HFF-Myc (cell line): ENCODE measurements around the gene TUT7.

Source experiments
- DNase-seq: peaks from one replicate; pipeline ENCODE4 v3.0.0-alpha.2; 2011; ENCODE audit warnings: low read depth; ENCODE audit errors: extremely low read depth
- H3K4me3 ChIP-seq: replicated peaks from 2 replicates; pipeline ENCODE4 v1.5.1; 2011; ENCODE audit warnings: low read depth, mild to moderate bottlenecking, control low read depth, low read length
- TF ChIP-seq, protein P1 (sequence below): IDR thresholded peaks from 2 replicates; pipeline ENCODE4 v1.5.1; 2012; ENCODE audit warnings: mild to moderate bottlenecking, low read depth, low read length, control low read depth; ENCODE audit errors: missing control alignments

Gene TUT7

DNA sequence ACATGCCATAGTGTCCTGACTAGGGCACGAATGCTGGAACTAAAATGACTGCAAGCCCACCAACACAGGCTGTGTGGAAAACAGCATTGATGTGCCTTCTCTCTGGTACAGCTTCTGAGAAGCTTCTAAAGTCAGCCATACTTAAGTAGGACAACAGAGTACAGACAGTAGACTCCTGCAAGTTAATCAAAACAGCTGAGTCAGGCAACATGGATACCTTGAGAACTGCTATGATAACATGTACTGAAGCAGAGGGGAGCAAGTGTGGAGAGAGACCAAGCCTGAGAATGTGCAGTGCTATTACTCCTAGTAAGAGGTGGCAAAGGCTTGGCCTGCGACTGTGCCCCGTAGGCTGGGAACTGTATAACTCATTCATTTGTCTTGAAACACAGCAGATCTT is 74.4 kb downstream of the TUT7 start:
- TF ChIP-seq, protein P1, sequence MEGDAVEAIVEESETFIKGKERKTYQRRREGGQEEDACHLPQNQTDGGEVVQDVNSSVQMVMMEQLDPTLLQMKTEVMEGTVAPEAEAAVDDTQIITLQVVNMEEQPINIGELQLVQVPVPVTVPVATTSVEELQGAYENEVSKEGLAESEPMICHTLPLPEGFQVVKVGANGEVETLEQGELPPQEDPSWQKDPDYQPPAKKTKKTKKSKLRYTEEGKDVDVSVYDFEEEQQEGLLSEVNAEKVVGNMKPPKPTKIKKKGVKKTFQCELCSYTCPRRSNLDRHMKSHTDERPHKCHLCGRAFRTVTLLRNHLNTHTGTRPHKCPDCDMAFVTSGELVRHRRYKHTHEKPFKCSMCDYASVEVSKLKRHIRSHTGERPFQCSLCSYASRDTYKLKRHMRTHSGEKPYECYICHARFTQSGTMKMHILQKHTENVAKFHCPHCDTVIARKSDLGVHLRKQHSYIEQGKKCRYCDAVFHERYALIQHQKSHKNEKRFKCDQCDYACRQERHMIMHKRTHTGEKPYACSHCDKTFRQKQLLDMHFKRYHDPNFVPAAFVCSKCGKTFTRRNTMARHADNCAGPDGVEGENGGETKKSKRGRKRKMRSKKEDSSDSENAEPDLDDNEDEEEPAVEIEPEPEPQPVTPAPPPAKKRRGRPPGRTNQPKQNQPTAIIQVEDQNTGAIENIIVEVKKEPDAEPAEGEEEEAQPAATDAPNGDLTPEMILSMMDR, result no peak
- DNase-seq, result no peak
- H3K4me3 ChIP-seq, result no peak overlapping the region

DNA sequence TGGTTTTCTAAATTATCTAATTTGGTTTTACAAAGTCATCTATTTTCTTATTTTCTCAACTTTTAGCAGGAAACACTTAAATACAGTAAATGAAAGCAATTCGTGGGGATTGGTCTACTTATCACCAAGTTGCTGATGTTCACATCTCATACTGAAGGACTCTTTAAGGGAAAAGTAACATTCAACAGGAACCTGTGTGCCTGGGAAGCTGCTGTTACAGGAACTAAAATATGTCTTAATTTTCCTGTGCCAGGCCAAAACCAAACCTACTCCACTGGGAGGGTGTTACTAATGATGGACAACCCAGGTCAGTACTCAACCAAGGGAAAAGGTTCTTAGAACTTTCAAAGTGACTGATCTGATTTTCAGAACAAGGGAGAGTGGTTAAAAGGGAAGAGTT is 77.1 kb downstream of the TUT7 start:
- H3K4me3 ChIP-seq, result no peak overlapping the region
- TF ChIP-seq, protein P1, result no peak
- no peak for DNase-seq

DNA sequence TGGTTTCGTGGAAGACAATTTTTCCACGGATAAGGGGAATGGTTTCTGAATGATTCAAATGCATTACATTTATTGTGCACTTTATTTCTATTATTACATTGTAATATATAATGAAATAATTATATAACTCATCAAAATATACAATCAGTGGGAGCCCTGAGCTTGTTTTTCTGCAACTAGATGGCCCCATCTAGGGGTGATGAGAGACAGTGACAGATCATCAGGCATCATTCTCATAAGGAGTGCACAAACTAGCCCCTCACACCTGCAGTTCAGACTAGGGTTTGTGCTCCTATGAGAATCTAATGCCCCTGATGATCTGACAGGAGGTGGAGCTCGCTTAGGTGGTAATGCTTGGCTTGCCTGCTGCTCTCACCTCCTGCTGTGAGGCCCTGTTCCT is 78.2 kb downstream of the TUT7 start:
- TF ChIP-seq, protein P1, result peak; percentile 19
- DNase-seq, result no peak
- no peak overlapping the region for H3K4me3 ChIP-seq

DNA sequence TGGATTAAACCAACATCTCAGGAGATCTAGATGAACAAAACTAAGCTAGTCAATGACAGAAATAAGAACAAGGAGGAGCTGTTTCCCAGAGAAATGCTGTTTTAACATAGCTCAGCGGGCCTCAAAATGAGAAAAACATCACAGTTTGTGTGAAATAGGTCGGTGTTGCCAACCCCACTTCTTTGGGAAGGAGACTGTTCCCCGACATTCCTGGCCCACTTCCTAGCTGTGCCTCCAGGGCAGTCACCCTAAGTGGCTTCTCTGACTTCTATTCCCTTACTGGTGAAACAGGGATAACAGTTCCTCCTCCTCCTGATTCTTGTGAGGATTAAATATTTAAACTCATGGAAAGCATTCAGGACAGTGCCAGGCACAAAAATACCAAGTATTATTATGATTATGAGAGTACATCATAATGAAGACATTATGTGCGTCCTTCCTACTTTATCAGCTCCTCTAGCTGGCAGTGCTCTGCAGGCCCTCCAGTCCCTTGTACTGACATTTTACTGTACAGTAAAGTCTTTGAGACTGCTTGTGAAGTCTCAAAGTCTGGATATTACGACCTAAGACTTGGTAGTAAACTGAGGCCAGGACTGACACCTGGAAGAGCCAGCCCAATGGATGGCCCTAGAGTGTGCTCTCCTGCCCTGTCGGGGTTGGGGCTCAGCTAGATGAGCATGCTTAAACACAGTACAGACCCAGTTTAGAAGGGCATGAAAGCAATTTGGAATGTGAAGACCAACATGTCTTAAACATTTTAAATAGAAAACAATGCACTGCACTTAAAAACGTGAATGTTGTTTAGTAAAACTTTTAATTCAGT is 79.2 kb downstream of the TUT7 start:
- H3K4me3 ChIP-seq, result no peak overlapping the region
- TF ChIP-seq, protein P1, result no peak
- DNase-seq, result no peak

DNA sequence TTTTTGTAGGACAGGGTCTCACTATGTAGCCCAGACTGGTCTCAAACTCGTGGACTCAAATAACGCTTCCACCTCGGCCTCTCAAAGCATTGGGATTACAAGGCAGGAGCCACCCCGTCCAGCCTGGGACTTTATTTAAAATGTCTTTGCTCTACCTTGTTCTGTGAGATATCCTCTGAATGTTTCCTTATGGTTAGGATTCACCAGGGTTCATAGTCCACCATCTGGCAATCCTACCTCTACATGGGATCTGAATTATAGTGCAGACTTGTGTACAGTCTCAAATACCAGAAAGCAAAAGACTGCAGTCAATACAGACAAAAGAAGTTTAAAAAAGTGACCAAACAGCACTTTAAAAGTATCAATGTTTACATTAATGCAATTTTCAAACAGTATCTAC is 82.0 kb downstream of the TUT7 start:
- DNase-seq, result no peak
- TF ChIP-seq, protein P1, result no peak
- no peak overlapping the region for H3K4me3 ChIP-seq

DNA sequence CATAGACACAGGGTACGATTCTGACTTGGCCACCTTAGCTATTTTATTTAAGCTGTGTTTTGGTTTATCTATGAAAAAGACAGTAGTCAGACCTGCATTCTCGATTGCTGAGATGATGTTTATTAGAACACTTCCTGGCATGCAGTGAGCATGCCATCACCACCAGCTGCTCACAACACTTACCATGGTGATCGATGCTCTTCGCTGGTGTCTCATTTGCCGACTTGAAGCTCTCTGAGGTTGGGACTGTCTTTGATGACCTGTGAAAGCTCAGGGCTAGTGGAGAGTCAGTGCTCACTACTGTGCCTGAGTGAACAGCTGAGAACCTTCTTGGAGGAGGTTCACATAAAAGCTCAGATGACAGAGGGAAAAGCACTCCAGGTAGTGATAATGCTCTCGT is 90.3 kb downstream of the TUT7 start:
- DNase-seq, result no peak
- TF ChIP-seq, protein P1, result no peak
- H3K4me3 ChIP-seq, result no peak overlapping the region

DNA sequence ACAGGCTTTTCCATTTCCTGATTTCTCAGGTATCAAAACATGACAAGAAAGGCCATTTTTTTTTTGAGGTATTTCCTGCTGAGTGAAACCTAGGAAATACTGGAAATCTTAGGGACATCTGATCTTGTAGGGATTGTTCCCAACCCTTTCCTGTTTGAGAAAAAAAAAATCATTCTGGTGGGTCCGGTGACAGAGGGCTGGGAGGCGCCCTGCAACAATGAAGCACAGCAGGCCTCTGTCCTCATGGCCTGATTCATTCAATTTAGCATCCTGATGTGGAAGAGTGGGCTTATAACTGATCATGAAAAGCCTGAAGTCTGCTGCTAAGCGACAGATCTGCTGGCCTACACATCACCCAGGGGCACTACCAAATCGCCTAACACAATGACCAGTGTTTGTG is 91.7 kb downstream of the TUT7 start:
- DNase-seq, result no peak
- H3K4me3 ChIP-seq, result no peak overlapping the region
- TF ChIP-seq, protein P1, result no peak
